ENCODE data around the gene SAMD4B. TPM values are rescaled to one million over a fixed set of nuclear protein-coding genes. Genes with fewer than 3 reads are reported as not detected.
A peak's percentile ranks its signal among the peaks of the same experiment; 100 is the strongest.
"Not testable (repeated sequence)": the region's sequence is repeated elsewhere in the genome, so short reads cannot be mapped to it uniquely, and the experiment has no call there.

The SAMD4B gene
- total RNA-seq, 3 donors from 2014 or later (not counting 1 experiment from before 2014, with no cell fraction given): 67.8 to 80.8 (median 78.9) TPM

DNA sequence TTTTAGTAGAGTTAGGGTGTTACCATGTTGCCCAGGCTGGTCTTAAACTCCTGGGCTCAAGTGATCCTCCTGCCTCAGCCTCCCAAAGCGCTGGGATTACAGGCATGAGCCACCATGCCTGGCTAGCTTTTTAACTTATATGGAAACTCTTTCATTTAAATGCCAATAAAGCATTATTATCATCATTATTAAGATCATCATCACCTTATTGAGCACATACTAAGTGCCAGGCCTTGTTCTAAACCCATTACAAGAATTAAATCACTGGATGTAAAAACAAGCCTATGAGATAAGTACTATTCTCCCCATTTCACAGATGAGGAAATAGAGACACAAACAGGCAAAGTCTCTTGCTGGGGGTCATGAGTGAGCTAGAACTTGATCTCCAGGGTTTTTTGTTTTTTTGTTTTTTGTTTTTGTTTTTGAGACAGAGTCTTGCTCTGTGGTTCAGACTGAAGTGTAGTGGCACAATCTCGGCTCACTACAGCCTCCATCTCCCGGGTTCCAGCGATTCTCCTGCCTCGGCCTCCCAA is 7.7 kb upstream of the SAMD4B start:
- H3K4me1 Mint-ChIP-seq: peaks cover 32 to 39% of the 10 kb centered on the region in 2 donors
- WGBS (ENCODE audit: insufficient coverage): 68% methylated on average over 5 of the region's 5 CpGs
- peaks cover 21% of the 10 kb centered on the region for H3K36me3 ChIP-seq (ENCODE audit: control insufficient read depth, insufficient read depth, low read length)
- ATAC-seq: no peak
- intact Hi-C loops (cut with micrococcal nuclease): no loop called here
- H3K9me3 Mint-ChIP-seq: no peaks in the 10 kb centered on the region
- H3K27me3 Mint-ChIP-seq (ENCODE audit: low read depth in 2 of 2): no peaks in the 10 kb centered on the region
- no peaks in the 10 kb centered on the region for H3K9me3 ChIP-seq (ENCODE audit: control insufficient read depth, insufficient read depth, low read length)
- H3K4me3 Mint-ChIP-seq: peak overlapping the region; percentile 98
- H3K4me1 ChIP-seq (ENCODE audit: control insufficient read depth, insufficient read depth, low read length): peaks cover 55% of the 10 kb centered on the region
- H3K27me3 ChIP-seq (ENCODE audit: control insufficient read depth, insufficient read depth, low read length): no peaks in the 10 kb centered on the region
- TF ChIP-seq, protein P1, sequence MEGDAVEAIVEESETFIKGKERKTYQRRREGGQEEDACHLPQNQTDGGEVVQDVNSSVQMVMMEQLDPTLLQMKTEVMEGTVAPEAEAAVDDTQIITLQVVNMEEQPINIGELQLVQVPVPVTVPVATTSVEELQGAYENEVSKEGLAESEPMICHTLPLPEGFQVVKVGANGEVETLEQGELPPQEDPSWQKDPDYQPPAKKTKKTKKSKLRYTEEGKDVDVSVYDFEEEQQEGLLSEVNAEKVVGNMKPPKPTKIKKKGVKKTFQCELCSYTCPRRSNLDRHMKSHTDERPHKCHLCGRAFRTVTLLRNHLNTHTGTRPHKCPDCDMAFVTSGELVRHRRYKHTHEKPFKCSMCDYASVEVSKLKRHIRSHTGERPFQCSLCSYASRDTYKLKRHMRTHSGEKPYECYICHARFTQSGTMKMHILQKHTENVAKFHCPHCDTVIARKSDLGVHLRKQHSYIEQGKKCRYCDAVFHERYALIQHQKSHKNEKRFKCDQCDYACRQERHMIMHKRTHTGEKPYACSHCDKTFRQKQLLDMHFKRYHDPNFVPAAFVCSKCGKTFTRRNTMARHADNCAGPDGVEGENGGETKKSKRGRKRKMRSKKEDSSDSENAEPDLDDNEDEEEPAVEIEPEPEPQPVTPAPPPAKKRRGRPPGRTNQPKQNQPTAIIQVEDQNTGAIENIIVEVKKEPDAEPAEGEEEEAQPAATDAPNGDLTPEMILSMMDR (IDR thresholded peaks at IDR 0.05): no peak
- no peak for DNase-seq
- H3K27ac ChIP-seq (ENCODE audit: low read length): peak overlapping the region; percentile 85
- H3K4me3 ChIP-seq (ENCODE audit: low read length): peak overlapping the region; percentile 77
- H3K36me3 Mint-ChIP-seq: no peaks in the 10 kb centered on the region
- H3K27ac Mint-ChIP-seq: peak overlapping the region; percentile 97 to 100

DNA sequence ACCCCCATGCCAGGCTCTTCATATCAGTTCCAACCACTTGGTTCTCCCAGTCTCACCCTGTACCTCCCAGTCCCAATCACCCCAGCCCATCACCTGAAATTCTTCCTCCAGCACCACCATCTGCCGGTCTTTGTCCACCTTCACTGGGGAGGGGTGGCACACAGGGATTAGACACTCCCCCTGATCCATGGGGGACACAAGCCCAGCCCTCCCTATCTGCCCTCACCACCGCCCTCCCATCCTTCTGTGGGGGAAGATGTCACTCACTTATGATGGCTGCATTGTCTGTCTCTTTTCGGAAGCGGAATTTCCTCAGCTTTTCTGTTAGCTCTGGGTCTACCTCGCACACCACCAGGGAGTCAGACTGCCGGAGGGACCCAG is 7.1 kb upstream of the SAMD4B start:
- peak; percentile 50 to 64 (median 58) for ATAC-seq
- 0% methylated on average over 6 of the region's 6 CpGs for WGBS (ENCODE audit: insufficient coverage)
- Mint-ChIP-seq H3K27ac (peak overlapping the region; percentile 97 to 100), H3K4me3 (peak overlapping the region; percentile 98), H3K36me3 (no peaks in the 10 kb centered on the region), H3K27me3 (ENCODE audit: low read depth in 2 of 2) (no peaks in the 10 kb centered on the region), H3K4me1 (peaks cover 32 to 43% of the 10 kb centered on the region in 2 donors), H3K9me3 (no peaks in the 10 kb centered on the region)
- peak overlapping the region; percentile 77 for H3K4me3 ChIP-seq (ENCODE audit: low read length)
- H3K27me3 ChIP-seq (ENCODE audit: control insufficient read depth, insufficient read depth, low read length): no peaks in the 10 kb centered on the region
- TF ChIP-seq, protein P1 (IDR thresholded peaks at IDR 0.05): no peak
- peak overlapping the region; percentile 85 for H3K27ac ChIP-seq (ENCODE audit: low read length)
- intact Hi-C loops (cut with micrococcal nuclease): no loop called here
- no peaks in the 10 kb centered on the region for H3K9me3 ChIP-seq (ENCODE audit: control insufficient read depth, insufficient read depth, low read length)
- peaks cover 51% of the 10 kb centered on the region for H3K4me1 ChIP-seq (ENCODE audit: control insufficient read depth, insufficient read depth, low read length)
- peak in 1 of 2 donors; percentile 58 for DNase-seq
- peaks cover 17% of the 10 kb centered on the region for H3K36me3 ChIP-seq (ENCODE audit: control insufficient read depth, insufficient read depth, low read length)

DNA sequence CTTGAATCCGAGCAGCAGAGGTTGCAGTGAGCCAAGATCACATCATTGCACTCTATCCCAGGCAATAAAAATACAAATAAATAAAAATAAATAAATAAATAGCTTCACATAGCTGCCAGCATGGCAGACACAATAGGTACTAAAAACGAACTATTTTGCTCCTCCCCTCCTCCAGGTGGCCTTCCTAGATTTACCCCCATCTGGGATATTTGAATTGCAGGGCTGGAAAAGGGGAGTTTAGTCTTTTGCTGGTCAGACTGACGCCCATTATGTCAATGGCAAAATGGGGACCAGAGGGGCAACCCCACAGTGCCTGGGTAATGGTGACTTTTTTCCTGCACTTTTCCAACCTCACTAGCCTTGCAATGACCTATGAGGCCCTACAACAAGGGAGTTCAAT is 5.7 kb upstream of the SAMD4B start:
- intact Hi-C loops (cut with micrococcal nuclease): no loop called here
- H3K4me3 ChIP-seq (ENCODE audit: low read length): no peak overlapping the region
- DNase-seq (no peak), ATAC-seq (no peak)
- H3K4me3 Mint-ChIP-seq: peak overlapping the region; percentile 98
- H3K9me3 ChIP-seq (ENCODE audit: control insufficient read depth, insufficient read depth, low read length): no peaks in the 10 kb centered on the region
- peaks cover 7% of the 10 kb centered on the region for H3K36me3 ChIP-seq (ENCODE audit: control insufficient read depth, insufficient read depth, low read length)
- no peaks in the 10 kb centered on the region for H3K9me3 Mint-ChIP-seq
- H3K36me3 Mint-ChIP-seq: no peaks in the 10 kb centered on the region
- peaks cover 36 to 50% of the 10 kb centered on the region in 2 donors for H3K4me1 Mint-ChIP-seq
- peak overlapping the region; percentile 85 for H3K27ac ChIP-seq (ENCODE audit: low read length)
- H3K27me3 ChIP-seq (ENCODE audit: control insufficient read depth, insufficient read depth, low read length): no peaks in the 10 kb centered on the region
- H3K4me1 ChIP-seq (ENCODE audit: control insufficient read depth, insufficient read depth, low read length): peaks cover 49% of the 10 kb centered on the region
- peak overlapping the region; percentile 97 to 100 for H3K27ac Mint-ChIP-seq
- WGBS (ENCODE audit: insufficient coverage): 79% methylated on average over 2 of the region's 3 CpGs
- TF ChIP-seq, protein P1 (IDR thresholded peaks at IDR 0.05): no peak
- no peaks in the 10 kb centered on the region for H3K27me3 Mint-ChIP-seq (ENCODE audit: low read depth in 2 of 2)

DNA sequence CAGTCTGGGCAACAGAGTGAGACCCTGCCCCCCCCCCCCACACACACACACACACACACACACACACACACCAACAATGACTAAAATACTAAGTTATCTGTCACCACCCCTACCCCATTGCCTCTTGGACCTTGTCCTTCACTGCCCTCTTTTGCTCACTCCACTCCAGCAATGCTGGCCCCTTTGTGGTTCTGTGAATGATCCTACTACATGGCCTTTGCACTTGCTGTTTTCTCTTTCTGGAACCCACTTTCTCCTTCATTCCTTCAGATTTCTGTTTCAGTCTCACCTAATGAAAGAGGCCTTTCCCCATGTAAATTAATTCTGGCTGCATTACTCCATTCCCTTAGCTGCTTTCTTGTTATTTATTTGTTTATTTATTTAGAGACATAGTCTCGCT is 2.5 kb upstream of the SAMD4B start:
- intact Hi-C loops (cut with micrococcal nuclease): loop anchor here (2.0 to 5.0 kb wide), 2 partner anchors 42 to 97 kb away; partner anchors contain the start of gene IFNL1
- Mint-ChIP-seq H3K36me3 (no peaks in the 10 kb centered on the region), H3K9me3 (no peaks in the 10 kb centered on the region), H3K27ac (peak overlapping the region in 1 of 2 donors; percentile 27), H3K4me3 (no peak overlapping the region), H3K27me3 (ENCODE audit: low read depth in 2 of 2) (no peaks in the 10 kb centered on the region), H3K4me1 (peaks cover 47 to 63% of the 10 kb centered on the region in 2 donors)
- Histone ChIP-seq H3K9me3 (ENCODE audit: control insufficient read depth, insufficient read depth, low read length) (no peaks in the 10 kb centered on the region), H3K27ac (ENCODE audit: low read length) (no peak overlapping the region), H3K27me3 (ENCODE audit: control insufficient read depth, insufficient read depth, low read length) (no peaks in the 10 kb centered on the region), H3K4me1 (ENCODE audit: control insufficient read depth, insufficient read depth, low read length) (peaks cover 40% of the 10 kb centered on the region), H3K36me3 (ENCODE audit: control insufficient read depth, insufficient read depth, low read length) (no peaks in the 10 kb centered on the region), H3K4me3 (ENCODE audit: low read length) (no peak overlapping the region)
- 100% methylated on average over 1 of the region's 1 CpG for WGBS (ENCODE audit: insufficient coverage)
- DNase-seq: no peak
- TF ChIP-seq, protein P1 (IDR thresholded peaks at IDR 0.05): no peak
- ATAC-seq: no peak

DNA sequence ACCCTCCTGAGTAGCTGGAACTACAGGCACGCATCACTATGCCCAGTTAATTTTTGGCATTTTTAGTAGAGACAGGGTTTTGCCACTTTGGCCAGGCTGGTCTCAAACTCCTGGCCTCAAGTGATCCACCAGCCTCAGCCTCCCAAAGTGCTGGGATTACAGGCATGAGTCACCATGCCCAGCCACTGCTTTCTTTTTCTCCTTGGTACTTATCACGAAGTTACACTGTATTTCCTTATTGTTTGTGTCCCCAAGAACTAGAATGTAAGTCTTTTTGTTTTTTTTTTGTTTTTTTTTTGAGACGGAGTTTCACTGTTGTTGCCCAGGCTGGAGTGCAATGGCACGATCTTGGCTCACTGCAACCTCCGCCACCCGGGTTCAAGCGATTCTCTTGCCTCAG is 2.1 kb upstream of the SAMD4B start:
- H3K4me3 Mint-ChIP-seq: peak overlapping the region; percentile 99
- H3K9me3 Mint-ChIP-seq; H3K4me3 ChIP-seq (ENCODE audit: low read length); H3K36me3 Mint-ChIP-seq; H3K27me3 ChIP-seq (ENCODE audit: control insufficient read depth, insufficient read depth, low read length); H3K27ac ChIP-seq (ENCODE audit: low read length); DNase-seq; H3K36me3 ChIP-seq (ENCODE audit: control insufficient read depth, insufficient read depth, low read length); H3K9me3 ChIP-seq (ENCODE audit: control insufficient read depth, insufficient read depth, low read length); ATAC-seq; H3K27me3 Mint-ChIP-seq (ENCODE audit: low read depth in 2 of 2): not testable (repeated sequence)
- peaks cover 35% of the 10 kb centered on the region for H3K4me1 ChIP-seq (ENCODE audit: control insufficient read depth, insufficient read depth, low read length)
- H3K4me1 Mint-ChIP-seq: peaks cover 47 to 63% of the 10 kb centered on the region in 2 donors
- peak overlapping the region; percentile 27 to 97 for H3K27ac Mint-ChIP-seq
- 80% methylated on average over 7 of the region's 7 CpGs for WGBS (ENCODE audit: insufficient coverage)
- intact Hi-C loops (cut with micrococcal nuclease): loop anchor here (2.0 to 5.0 kb wide), 2 partner anchors 43 to 97 kb away; partner anchors contain the start of gene IFNL1
